CD14-positive monocyte (primary cell): ENCODE measurements around the gene TMEM174. TPM values are rescaled to one million over a fixed set of nuclear protein-coding genes. Genes with fewer than 3 reads are reported as not detected.
"Not testable (repeated sequence)": the region's sequence is repeated elsewhere in the genome, so short reads cannot be mapped to it uniquely, and the experiment has no call there.

ENCODE experiments used
- DNase-seq, 3 donors: peaks; one replicate each; pipeline ENCODE4 v3.0.0-alpha.2; 2011 to 2022
- H2AFZ ChIP-seq: 2 replicates; pipeline ENCODE4 v1.6.0; 2012; ENCODE audit warnings: mild to moderate bottlenecking, low read depth, low read length, inconsistent platforms; ENCODE audit not compliant: insufficient read depth, poor library complexity, severe bottlenecking
- H3K27ac ChIP-seq, 2 donors: 1 replicate in 1 of 2; 2 replicates in 1 of 2; pipeline ENCODE4 v1.5.1; 2012 to 2013; ENCODE audit warnings: low read length in 2 of 2, control low read depth in 1 of 2, inconsistent platforms in 1 of 2, low read depth in 1 of 2, mild to moderate bottlenecking in 1 of 2
- H3K27me3 ChIP-seq, 2 donors: one replicate each; pipeline versions ENCODE4 v1.6.0 to v1.6.1; 2011 to 2013; ENCODE audit warnings: low read length in 2 of 2; ENCODE audit not compliant: control insufficient read depth in 2 of 2, insufficient read depth in 2 of 2
- H3K36me3 ChIP-seq, 2 donors: replicated peaks in 1 of 2; 1 replicate in 1 of 2; 2 replicates in 1 of 2; pipeline versions ENCODE4 v1.5.1 to v1.6.1; 2012 to 2013; ENCODE audit warnings: low read length in 2 of 2, control low read depth in 1 of 2, inconsistent platforms in 1 of 2, mild to moderate bottlenecking in 1 of 2; ENCODE audit not compliant: insufficient read depth in 2 of 2, control insufficient read depth in 1 of 2
- H3K4me1 ChIP-seq, 2 donors: 1 replicate in 1 of 2; 2 replicates in 1 of 2; pipeline versions ENCODE4 v1.5.1 to v1.6.1; 2012 to 2013; ENCODE audit warnings: low read length in 2 of 2, control low read depth in 1 of 2, inconsistent platforms in 1 of 2, mild to moderate bottlenecking in 1 of 2, moderate library complexity in 1 of 2; ENCODE audit not compliant: insufficient read depth in 2 of 2, control insufficient read depth in 1 of 2
- H3K4me2 ChIP-seq: replicated peaks from 2 replicates; pipeline ENCODE3; 2012; ENCODE audit warnings: low read length, moderate library complexity, mild to moderate bottlenecking; ENCODE audit not compliant: poor library complexity, severe bottlenecking; ENCODE audit errors: extremely low read depth
- H3K4me3 ChIP-seq, 3 experiments: fragments of 200-600 bp in 1 of 3; sonication (generic) in 1 of 3; replicated peaks in 1 of 3; 1 replicate in 2 of 3; 2 replicates in 1 of 3; pipeline ENCODE4 v1.5.1; 2011 to 2013; ENCODE audit warnings: low read length in 3 of 3, mild to moderate bottlenecking in 3 of 3, control low read depth in 2 of 3, low read depth in 2 of 3, inconsistent platforms in 1 of 3, moderate library complexity in 1 of 3
- H3K79me2 ChIP-seq: 2 replicates; pipeline ENCODE4 v1.6.0; 2012; ENCODE audit warnings: mild to moderate bottlenecking, control low read depth, inconsistent platforms, low read length, moderate library complexity; ENCODE audit not compliant: insufficient read depth
- H3K9ac ChIP-seq: 2 replicates; pipeline ENCODE4 v1.6.0; 2017; ENCODE audit warnings: low read length, mild to moderate bottlenecking; ENCODE audit not compliant: insufficient read depth, poor library complexity, severe bottlenecking
- H3K9me3 ChIP-seq, 2 donors: replicated peaks in 1 of 2; 1 replicate in 1 of 2; 2 replicates in 1 of 2; pipeline versions ENCODE4 v1.5.1 to v1.6.1; 2012 to 2013; ENCODE audit warnings: low read length in 2 of 2, control low read depth in 1 of 2; ENCODE audit not compliant: control insufficient read depth in 1 of 2, insufficient read depth in 1 of 2
- H4K20me1 ChIP-seq: 2 replicates; pipeline ENCODE4 v1.6.0; 2012; ENCODE audit warnings: mild to moderate bottlenecking, low read length, control low read depth, moderate library complexity; ENCODE audit not compliant: insufficient read depth
- H3K27ac Mint-ChIP-seq, 7 donors: one replicate each; pipeline ENCODE4 v1.8.0; 2020; ENCODE audit warnings: mild to moderate bottlenecking in 7 of 7, mixed read lengths in 7 of 7, moderate library complexity in 6 of 7, inconsistent platforms in 2 of 7
- H3K27me3 Mint-ChIP-seq, 3 donors: one replicate each; pipeline ENCODE4 v1.8.0; 2021 to 2022; ENCODE audit warnings: low read depth in 3 of 3, mild to moderate bottlenecking in 3 of 3, mixed read lengths in 3 of 3, moderate library complexity in 3 of 3, inconsistent platforms in 1 of 3
- H3K36me3 Mint-ChIP-seq, 2 donors: one replicate each; pipeline ENCODE4 v1.8.0; 2020; ENCODE audit warnings: mixed read lengths in 2 of 2, inconsistent platforms in 1 of 2, mild to moderate bottlenecking in 1 of 2
- H3K4me1 Mint-ChIP-seq: one replicate; pipeline ENCODE4 v1.8.0; 2020; ENCODE audit warnings: mild to moderate bottlenecking, mixed read lengths
- H3K4me3 Mint-ChIP-seq, 2 donors: one replicate each; pipeline ENCODE4 v1.8.0; 2020; ENCODE audit warnings: mild to moderate bottlenecking in 2 of 2, mixed read lengths in 2 of 2, moderate library complexity in 1 of 2
- H3K9me3 Mint-ChIP-seq, 7 donors: one replicate each; pipeline ENCODE4 v1.8.0; 2020 to 2022; ENCODE audit warnings: mixed read lengths in 7 of 7, mild to moderate bottlenecking in 6 of 7, moderate library complexity in 6 of 7, inconsistent platforms in 2 of 7
- CTCF ChIP-seq: fragments of 200-600 bp; IDR thresholded peaks from one replicate; pipeline ENCODE4 v1.8.0; 2022; ENCODE audit warnings: antibody characterized with exemption, mild to moderate bottlenecking
- WGBS: methylation state at CpG from one replicate; pipeline ENCODE4 v1.1.5; 2013; ENCODE audit warnings: missing lambda C conversion rate; ENCODE audit not compliant: insufficient coverage; 5-methylcytosine and 5-hydroxymethylcytosine counted together
- intact Hi-C, 2 donors: fragments of 100-400 bp; cut with micrococcal nuclease; formaldehyde crosslinking; loops; one replicate each; pipeline versions ENCODE4 v1.15.0 to v1.15.1; 2023
- polyA plus RNA-seq, 3 donors: library from polyadenylated mRNA; depleted of rRNA in 1 of 3; unstranded in 2 of 3; stranded (reverse) in 1 of 3; fragments of 300-500 nt in 2 of 3; fragments of >200 nt in 1 of 3; fragmentation: Illumina TruSeq in 2 of 3; gene quantifications; 1 replicate in 2 of 3; 2 replicates in 1 of 3; pipeline ENCODE4 v1.2.3, GENCODE V29; 2012 to 2021

The TMEM174 gene
- polyA plus RNA-seq, 3 donors = not detected

- Histone ChIP-seq H3K4me1 (peaks cover 6 to 7% of the 10 kb centered on the region in 2 donors), H3K27me3 (peaks cover 71 to 91% of the 10 kb centered on the region in 2 donors), H4K20me1 (no peaks in the 10 kb centered on the region), H3K79me2 (no peaks in the 10 kb centered on the region), H3K4me3 (no peak overlapping the region), H3K4me2 (no peak overlapping the region), H3K36me3 (no peaks in the 10 kb centered on the region), H3K27ac (no peak overlapping the region), H2AFZ (no peak overlapping the region), H3K9ac (no peak overlapping the region), H3K9me3 (no peaks in the 10 kb centered on the region)
- Mint-ChIP-seq H3K9me3 (peaks cover 0 to 8% (median 3%) of the 10 kb centered on the region in 7 donors), H3K27ac (no peak overlapping the region), H3K36me3 (no peaks in the 10 kb centered on the region), H3K4me1 (peaks cover 9% of the 10 kb centered on the region), H3K4me3 (peak overlapping the region in 1 of 2 donors; percentile 26), H3K27me3 (peaks cover 72 to 90% (median 79%) of the 10 kb centered on the region in 3 donors)
- TF ChIP-seq CTCF = no peak
- no CpG with 5 or more reads among the region's 4 CpGs for WGBS
- intact Hi-C loops = loop anchor here in 1 of 2 donors (5.0 kb wide), 1 partner anchor 234 kb away; no protein-coding TSS in a partner anchor
- no peak for DNase-seq
Measured at GRCh38 chr5:73218552-73219171, 45.7 kb downstream of the TMEM174 start.

GRCh38 chr5:73219336-73219735, 46.3 kb downstream of the TMEM174 start:
- peak overlapping the region in 1 of 2 donors; percentile 39 for H3K4me3 Mint-ChIP-seq

More at GRCh38 chr5:73219336-73219735, 46.3 kb downstream of the TMEM174 start:
- H3K4me1 ChIP-seq, H3K4me1 Mint-ChIP-seq, H3K27ac Mint-ChIP-seq, H3K79me2 ChIP-seq, H3K4me2 ChIP-seq, H3K9ac ChIP-seq, DNase-seq, H3K4me3 ChIP-seq, H3K27ac ChIP-seq, H3K36me3 ChIP-seq, H3K9me3 ChIP-seq, H4K20me1 ChIP-seq, H3K9me3 Mint-ChIP-seq, H2AFZ ChIP-seq, H3K36me3 Mint-ChIP-seq: not testable (repeated sequence)
- peaks cover 69 to 90% (median 76%) of the 10 kb centered on the region in 3 donors for H3K27me3 Mint-ChIP-seq
- WGBS = no CpG with 5 or more reads among the region's 3 CpGs
- peaks cover 69 to 87% of the 10 kb centered on the region in 2 donors for H3K27me3 ChIP-seq
- intact Hi-C loops = loop anchor here in 1 of 2 donors (5.0 kb wide), 1 partner anchor 233 kb away; no protein-coding TSS in a partner anchor
